Measurements from ENCODE around the gene ADAM22.
"Not testable (repeated sequence)": the region's sequence is repeated elsewhere in the genome, so short reads cannot be mapped to it uniquely, and the experiment has no call there.

The ADAM22 gene

GRCh38 chr7:87895363-87895762 is 38.7 kb upstream of the ADAM22 start:
- no peak overlapping the region for H3K9ac ChIP-seq (ENCODE audit: low read length)
- H3K36me3 ChIP-seq (replicated peaks; ENCODE audit: insufficient read depth, low read length): peaks cover 11% of the 10 kb centered on the region; the same call in 1 of the 2 replicates
- H3K4me1 ChIP-seq (ENCODE audit: low read length): 0 out of 2 replicates have a peak, but pooled peaks cover 7% of the 10 kb centered on the region
- no peak for DNase-seq
- H3K27ac ChIP-seq (ENCODE audit: low read length): no peak overlapping the region
- no peaks in the 10 kb centered on the region; the same call in 1 of the 2 replicates for H4K20me1 ChIP-seq (ENCODE audit: insufficient read depth, low read length)
- H3K4me2 ChIP-seq (ENCODE audit: low read depth, low read length): no peak overlapping the region
- H3K9me2 ChIP-seq (replicated peaks; ENCODE audit: insufficient read depth, low read length): no peaks in the 10 kb centered on the region
- H3F3A ChIP-seq (ENCODE audit: insufficient read depth, low read length): peaks cover 5% of the 10 kb centered on the region; the same call in 1 of the 2 replicates
- no peak for TF ChIP-seq CTCF (IDR thresholded peaks at IDR 0.05; ENCODE audit: low read length)
- TF ChIP-seq EZH2 (optimal IDR thresholded peaks at IDR 0.05; ENCODE audit: low read depth, low read length): no peak
- no peak for TF ChIP-seq EZH2phosphoT487 (IDR thresholded peaks at IDR 0.05; ENCODE audit: low read length)
- peaks cover 50% of the 10 kb centered on the region for H3K79me2 ChIP-seq (ENCODE audit: low read length)
- H2AFZ ChIP-seq (ENCODE audit: low read length): no peak overlapping the region
- no peaks in the 10 kb centered on the region for H3K27me3 ChIP-seq (replicated peaks; ENCODE audit: insufficient read depth, low read length)
- no peaks in the 10 kb centered on the region for H3K9me3 ChIP-seq (replicated peaks; ENCODE audit: insufficient read depth, low read length)
- H3K4me3 ChIP-seq (ENCODE audit: low read length): no peak overlapping the region

- Histone ChIP-seq H3K27ac (ENCODE audit: low read length) (no peak overlapping the region), H3K79me2 (ENCODE audit: low read length) (peaks cover 17% of the 10 kb centered on the region), H3K4me3 (ENCODE audit: low read length) (no peak overlapping the region), H3K27me3 (replicated peaks; ENCODE audit: insufficient read depth, low read length) (no peaks in the 10 kb centered on the region), H4K20me1 (ENCODE audit: insufficient read depth, low read length) (no peaks in the 10 kb centered on the region), H3K4me2 (ENCODE audit: low read depth, low read length) (no peak overlapping the region), H3F3A (ENCODE audit: insufficient read depth, low read length) (peaks cover 5% of the 10 kb centered on the region; the same call in 1 of the 2 replicates), H3K4me1 (ENCODE audit: low read length) (0 out of 2 replicates have a peak, but pooled peaks cover 7% of the 10 kb centered on the region), H3K9ac (ENCODE audit: low read length) (no peak overlapping the region), H3K9me3 (replicated peaks; ENCODE audit: insufficient read depth, low read length) (no peaks in the 10 kb centered on the region), H3K9me2 (replicated peaks; ENCODE audit: insufficient read depth, low read length) (no peaks in the 10 kb centered on the region), H3K36me3 (replicated peaks; ENCODE audit: insufficient read depth, low read length) (peaks cover 17% of the 10 kb centered on the region; the same call in 1 of the 2 replicates), H2AFZ (ENCODE audit: low read length) (no peak overlapping the region)
- no peak for DNase-seq
- no peak for TF ChIP-seq CTCF (IDR thresholded peaks at IDR 0.05; ENCODE audit: low read length)
- TF ChIP-seq EZH2phosphoT487 (IDR thresholded peaks at IDR 0.05; ENCODE audit: low read length): no peak
- TF ChIP-seq EZH2 (optimal IDR thresholded peaks at IDR 0.05; ENCODE audit: low read depth, low read length): no peak
Measured at GRCh38 chr7:87899255-87899654, 34.8 kb upstream of the ADAM22 start.

- not testable (repeated sequence) for H3K9me3 ChIP-seq (replicated peaks; ENCODE audit: insufficient read depth, low read length)
Measured at GRCh38 chr7:87907136-87907906, 26.7 kb upstream of the ADAM22 start.

GRCh38 chr7:87908814-87909213 is 25.2 kb upstream of the ADAM22 start:
- H3K4me3 ChIP-seq (ENCODE audit: low read length); H3K79me2 ChIP-seq (ENCODE audit: low read length); H3K27me3 ChIP-seq (replicated peaks; ENCODE audit: insufficient read depth, low read length); H2AFZ ChIP-seq (ENCODE audit: low read length); H3K4me1 ChIP-seq (ENCODE audit: low read length); H3K27ac ChIP-seq (ENCODE audit: low read length); DNase-seq; H3K9me3 ChIP-seq (replicated peaks; ENCODE audit: insufficient read depth, low read length); H4K20me1 ChIP-seq (ENCODE audit: insufficient read depth, low read length); H3F3A ChIP-seq (ENCODE audit: insufficient read depth, low read length); H3K9ac ChIP-seq (ENCODE audit: low read length); H3K4me2 ChIP-seq (ENCODE audit: low read depth, low read length); H3K9me2 ChIP-seq (replicated peaks; ENCODE audit: insufficient read depth, low read length); H3K36me3 ChIP-seq (replicated peaks; ENCODE audit: insufficient read depth, low read length): not testable (repeated sequence)

More at GRCh38 chr7:87907136-87907906, 26.7 kb upstream of the ADAM22 start:
- not testable (repeated sequence) for H2AFZ ChIP-seq (ENCODE audit: low read length); DNase-seq; H3K27ac ChIP-seq (ENCODE audit: low read length); H3K27me3 ChIP-seq (replicated peaks; ENCODE audit: insufficient read depth, low read length); H3K9me2 ChIP-seq (replicated peaks; ENCODE audit: insufficient read depth, low read length); H3K4me2 ChIP-seq (ENCODE audit: low read depth, low read length); H3K4me3 ChIP-seq (ENCODE audit: low read length); H3F3A ChIP-seq (ENCODE audit: insufficient read depth, low read length); H3K9ac ChIP-seq (ENCODE audit: low read length); H3K36me3 ChIP-seq (replicated peaks; ENCODE audit: insufficient read depth, low read length); H4K20me1 ChIP-seq (ENCODE audit: insufficient read depth, low read length); H3K4me1 ChIP-seq (ENCODE audit: low read length); H3K79me2 ChIP-seq (ENCODE audit: low read length)
